ENCODE data around the gene ISM1.
"Not testable (repeated sequence)": the region's sequence is repeated elsewhere in the genome, so short reads cannot be mapped to it uniquely, and the experiment has no call there.

ISM1 gene

DNA sequence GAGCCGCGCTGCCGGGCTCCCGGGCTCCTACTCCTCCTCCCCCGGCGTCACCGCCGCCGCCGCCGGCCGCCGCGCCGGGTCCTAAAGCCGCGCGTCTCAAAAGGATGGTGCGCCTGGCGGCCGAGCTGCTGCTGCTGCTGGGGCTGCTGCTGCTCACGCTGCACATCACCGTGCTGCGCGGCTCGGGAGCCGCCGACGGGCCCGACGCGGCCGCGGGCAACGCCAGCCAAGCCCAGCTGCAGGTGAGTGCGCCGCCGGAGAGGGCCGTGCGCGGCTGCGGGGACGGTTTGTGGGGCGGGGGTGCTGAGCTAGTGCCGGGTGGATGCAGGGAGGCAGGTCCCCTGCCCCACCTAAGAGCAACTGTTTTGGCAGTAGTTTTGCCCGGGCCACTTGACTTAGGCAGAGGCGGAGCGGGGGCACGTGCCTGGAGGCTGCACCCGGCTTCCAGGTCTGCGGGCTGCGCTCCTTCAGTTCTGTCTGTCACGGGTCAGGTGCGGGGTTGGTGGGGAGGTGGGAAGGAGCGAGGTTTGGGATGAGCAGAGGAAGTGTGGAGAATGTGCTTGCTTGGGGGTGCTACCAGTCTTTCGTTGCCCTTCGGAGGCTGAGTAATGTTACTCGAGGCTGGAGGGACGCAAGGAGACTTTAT is 722 bp downstream of the ISM1 start:
- DNase-seq = peak; percentile 72

DNA sequence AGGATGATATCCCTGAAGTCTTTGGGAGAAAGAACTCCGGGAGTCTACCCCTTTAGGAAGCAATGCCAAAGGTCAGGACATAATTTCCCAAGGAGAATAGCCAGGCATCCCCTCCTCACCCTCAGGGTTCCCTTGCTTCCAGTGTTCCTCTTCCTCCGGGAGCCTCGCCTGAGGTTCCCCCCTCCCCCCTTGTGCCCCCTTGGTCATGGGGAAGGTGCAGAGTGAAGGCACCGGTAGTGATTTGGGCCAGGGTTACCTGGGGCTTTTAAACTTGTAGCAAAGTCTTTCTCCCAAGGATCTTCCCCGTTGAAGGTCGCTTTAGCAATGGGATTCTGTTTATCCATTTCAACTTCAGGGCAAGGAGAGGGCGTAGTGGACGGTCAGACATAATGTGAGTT is 1.2 kb downstream of the ISM1 start:
- DNase-seq = no peak

DNA sequence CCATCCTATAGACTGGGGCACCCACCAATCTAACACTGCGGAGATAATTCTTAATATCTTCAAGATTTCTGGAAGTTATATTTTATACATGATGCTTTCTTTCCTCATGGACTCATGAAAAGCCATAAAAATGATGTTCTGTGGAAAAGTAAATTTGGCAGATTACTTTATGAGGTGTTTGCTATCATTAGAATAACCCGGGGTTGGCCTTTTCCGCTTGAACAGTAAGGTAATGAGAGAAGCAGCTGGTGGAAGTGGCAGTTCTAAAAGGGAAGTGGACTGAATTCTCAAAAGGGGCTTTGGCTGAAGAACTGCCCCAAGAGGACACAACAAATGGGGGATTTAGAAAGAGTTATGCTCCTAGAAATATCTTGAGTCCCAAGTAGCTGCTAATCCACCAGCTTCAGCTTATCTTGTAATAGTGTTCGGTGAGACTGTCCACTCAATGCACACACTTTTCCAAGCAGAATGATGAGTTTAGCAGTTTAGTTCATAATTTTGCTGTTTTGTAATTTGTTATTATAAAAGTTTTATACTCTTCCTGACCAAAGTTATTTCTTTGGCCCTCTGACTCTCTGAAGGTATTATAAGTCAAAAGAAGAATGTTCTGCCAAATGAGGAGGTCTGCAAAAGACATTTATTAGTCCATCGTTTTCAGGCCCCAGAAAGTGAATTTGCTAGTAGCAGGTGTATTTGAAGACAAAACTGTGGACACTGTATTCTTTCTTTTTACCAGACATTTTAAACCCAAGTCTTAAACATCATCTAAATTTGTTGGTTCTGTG is 2.9 kb downstream of the ISM1 start:
- DNase-seq = no peak

DNA sequence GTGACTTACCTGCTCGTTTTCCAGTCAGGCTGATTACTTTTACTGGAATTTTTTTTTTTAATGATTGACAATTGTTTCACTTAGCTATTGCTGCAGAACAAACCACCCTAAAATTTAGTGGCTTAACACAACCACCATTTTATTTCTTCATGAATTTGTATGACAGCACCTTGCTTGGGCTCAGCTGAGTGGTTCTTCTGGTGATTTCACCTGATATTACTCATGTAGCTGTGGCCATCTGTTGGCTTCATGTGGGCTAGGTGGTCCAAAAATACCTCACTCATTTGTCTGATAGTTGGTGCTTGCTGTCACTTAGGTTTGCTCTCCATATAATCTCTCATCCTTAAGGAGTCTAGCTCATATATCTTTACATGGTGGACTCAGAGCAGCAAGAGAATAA is 5.3 kb downstream of the ISM1 start:
- DNase-seq = no peak

DNA sequence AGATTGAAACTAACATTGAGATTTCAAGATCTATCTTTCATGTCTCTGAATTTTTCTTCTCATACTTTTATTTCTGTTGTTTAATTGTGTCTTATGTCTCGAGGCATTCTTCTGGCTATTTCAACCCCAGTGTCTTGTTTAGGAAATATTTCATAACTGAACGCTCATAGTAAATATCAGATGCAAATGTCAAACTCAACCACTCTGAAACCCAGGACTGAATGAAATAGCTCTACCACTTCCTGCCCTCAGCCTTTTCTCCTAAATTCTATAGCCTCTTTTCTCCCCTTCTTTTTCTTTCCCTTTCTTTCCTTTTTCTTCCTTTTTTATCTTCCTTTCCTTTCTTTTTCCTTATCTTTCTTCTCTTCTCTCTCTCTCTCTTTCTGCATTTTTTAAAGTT is 7.7 kb downstream of the ISM1 start:
- no peak for DNase-seq

DNA sequence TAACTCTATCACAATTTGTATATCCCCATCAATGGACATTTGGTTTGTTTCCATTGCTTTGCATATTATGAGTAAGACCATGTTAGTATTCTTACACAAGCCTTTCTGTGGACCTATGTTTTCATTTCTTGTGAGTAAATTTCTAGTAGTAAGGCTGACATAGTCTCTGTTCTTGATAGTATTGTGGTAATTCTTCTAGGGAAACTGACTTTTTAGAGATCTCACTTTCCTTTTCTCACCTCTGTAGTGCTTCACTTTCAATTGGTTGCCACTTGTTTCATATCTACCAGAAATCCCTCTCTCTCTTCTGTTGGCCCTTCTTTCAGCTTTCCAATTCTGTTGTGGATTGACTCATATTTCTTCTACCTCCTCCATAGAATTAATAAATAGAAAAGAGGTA is 8.5 kb downstream of the ISM1 start:
- no peak for DNase-seq

DNA sequence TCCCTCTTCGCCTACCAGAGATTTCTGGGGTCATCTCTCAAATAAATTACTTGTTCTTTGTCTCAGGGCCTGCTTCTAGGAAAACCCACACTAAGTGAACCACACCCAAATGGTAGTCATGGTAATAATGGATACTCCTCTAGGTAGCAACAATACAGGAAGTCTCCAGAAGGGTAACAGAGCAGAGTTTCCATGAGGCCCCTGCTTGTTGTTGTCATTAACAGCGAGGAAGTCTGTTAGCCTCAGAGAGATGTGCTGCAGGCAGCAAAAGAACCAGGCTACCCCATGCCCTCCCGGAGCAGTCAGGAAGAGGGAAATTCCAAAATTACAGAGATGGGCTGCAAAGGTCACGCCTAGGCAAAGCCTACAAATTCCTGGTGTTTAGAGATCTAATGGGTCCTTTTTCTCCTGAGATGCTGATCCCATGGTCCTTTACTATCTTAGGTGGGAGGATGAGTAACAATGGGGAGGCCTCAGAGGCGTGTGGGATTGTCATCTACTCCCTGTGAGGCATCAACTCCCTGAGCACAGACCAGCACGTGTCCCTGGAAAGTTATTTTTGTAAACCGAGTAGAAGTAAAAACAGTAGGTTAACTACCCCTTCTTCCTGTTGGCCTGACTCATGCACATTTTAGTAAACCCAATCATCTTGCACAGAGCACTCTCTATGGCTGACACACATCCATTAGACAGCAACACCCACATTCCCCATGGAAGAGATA is 10.1 kb downstream of the ISM1 start:
- peak; percentile 21 for DNase-seq

DNA sequence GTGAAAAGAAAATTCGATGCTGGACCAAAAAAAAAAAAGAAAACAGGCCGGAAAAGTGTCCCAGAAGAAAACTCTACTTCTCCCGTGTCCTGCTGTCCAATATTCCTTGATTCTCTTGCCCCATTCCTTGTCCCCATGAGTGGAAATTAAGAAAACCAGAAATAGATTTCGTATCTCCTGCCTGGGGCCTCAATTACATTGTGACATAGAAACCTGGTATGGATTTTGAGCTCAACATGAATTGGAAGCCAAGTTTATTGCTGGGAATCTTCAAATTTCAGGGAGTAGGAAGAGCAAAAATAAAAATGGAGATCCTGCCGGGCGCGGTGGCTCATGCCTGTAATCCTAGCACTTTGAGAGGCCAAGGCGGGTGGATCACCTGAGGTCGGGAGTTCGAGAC is 11.9 kb downstream of the ISM1 start:
- DNase-seq = no peak

DNA sequence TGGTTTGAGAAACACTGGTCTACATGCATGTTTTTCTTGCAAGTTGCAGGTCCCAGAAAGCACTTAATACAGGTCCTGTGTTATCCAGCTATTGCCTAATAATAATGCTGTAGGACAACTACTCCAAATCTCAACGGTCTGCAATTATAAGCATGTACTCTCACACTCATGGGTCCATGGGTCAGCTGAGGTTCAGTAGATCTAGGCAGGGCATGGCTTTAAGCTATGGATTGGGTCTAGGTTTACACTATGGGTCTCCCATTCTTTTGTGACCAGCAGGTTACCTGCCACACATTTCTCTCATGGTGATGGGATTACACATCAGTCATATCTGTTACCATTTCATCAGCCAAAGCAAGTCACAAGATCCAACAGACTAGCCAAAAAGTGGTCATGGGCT is 13.9 kb downstream of the ISM1 start:
- DNase-seq = no peak

DNA sequence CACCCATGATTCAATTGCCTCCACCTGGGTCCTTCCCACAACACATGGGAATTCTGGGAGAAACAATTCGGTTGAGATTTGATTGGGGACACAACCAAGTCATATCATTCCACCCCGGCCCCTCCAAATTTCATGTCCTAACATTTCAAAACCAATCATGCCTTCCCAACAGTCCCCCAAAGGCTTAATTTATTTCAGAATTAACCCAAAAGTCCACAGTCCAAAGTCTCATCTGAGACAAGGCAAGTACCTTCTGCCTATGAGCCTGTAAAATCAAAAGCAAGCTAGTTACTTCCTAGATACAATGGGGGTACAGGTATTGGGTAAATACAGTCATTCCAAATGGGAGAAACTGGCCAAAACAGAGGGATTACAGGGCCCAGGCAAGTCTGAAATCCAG is 15.3 kb downstream of the ISM1 start:
- DNase-seq = not testable (repeated sequence)

DNA sequence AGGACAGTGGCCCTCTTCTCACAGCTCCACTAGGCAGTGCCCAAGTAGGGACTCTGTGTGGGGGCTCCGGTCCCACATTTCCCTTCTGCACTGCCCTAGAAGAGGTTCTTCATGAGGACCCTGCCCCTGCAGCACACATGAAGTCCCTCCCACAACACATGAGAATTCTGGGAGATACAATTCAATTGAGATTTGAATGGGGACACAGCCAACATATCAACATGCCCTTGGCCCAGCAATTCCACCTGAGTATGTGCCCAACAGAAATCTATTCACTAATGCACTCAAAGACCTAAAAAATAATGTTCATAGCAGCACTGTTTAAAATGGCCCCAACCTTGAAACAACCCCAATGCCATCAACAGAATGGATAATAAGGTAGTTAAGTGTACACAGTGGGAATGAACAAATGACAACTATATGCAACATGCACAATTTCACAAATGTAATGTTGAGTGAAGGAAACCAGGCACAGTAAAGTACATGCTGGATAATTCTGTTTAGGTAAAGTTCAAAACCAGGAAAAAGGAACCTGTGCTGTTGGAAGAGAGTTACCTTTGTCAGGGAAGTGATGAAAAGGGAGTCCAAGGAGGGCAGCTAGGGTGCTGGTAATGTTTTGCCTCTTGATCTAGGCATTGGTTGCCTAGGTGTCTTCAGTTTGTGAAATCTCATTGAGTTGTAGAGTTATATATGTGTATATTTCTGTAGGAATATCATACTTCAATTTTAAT is 16.1 kb downstream of the ISM1 start:
- DNase-seq = no peak

DNA sequence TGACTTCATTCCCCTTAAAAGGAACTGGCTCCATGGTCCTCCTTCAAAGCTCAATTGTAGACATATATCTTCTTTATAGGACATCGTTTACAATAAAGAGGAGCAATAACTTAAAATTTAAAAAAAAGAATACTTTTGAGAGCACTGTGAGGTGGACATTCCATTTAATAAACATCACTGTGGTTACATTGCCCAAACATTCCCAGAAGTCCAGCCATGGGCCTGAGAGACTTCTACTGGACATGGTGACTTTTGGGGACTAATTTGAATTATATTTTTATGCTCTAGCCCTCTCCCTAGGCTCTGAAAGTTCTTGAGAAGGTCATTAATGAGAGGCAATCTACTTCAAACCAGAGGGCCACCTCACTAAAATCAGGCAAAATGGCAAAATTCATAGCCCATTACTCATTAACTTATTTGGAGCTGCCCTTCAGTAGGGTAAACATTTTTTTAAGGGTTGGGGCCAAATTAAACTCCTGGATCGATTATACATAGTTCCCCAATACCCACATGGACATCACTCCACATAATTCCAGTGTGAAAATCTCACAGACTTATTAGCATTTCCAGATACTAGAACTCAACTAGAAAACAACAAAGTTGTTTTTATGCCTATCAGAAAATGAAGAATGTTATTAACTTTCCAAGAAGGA is 17.1 kb downstream of the ISM1 start:
- DNase-seq = no peak

DNA sequence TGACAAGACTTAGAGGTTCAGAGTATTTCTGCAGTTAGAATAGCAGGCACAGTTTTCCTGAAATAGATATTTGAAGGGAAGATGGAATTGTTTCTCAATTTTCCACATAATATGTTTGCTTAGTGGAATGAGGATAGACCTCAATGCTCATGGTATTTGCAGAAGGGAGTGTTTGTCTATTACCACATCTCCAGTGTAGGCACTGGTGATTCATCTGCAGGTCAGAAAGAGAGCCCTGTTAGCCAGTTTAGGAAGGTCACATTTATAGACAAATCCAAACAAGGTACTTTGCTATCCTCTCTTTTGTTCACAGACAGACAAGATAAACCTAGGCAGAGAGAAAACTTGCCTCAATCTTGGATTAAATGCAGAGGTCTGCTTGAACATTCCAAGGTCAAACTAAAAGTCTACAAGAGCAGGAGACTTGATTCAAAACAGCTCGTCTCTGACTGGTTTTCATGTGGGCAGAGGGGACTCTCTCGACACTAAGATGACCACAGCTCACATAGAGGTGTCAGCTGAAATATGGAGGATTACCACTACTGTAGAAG is 22.8 kb downstream of the ISM1 start:
- DNase-seq = no peak

DNA sequence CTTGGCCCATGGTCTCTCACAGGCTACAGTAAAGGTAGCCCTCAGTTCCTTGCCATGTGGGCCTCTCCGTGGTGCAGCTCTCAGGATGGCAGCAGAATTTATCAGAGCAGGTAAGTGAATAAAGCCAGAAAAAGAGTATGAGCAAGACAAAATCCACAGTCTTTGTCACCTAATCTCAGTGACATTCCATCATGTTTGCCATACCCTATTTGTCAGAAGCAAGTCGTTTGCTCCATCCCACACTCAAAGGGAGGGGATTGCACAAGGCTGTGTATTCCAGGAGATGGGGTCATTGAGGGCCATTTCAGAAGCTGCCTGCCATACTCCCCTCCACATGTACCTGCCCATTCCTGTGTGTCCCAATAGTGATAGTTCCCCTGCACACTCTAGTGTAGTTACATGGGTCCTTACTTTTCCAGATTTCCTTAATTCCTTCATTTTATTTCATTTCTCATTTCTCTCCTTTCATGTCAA is 24.2 kb downstream of the ISM1 start:
- no peak for DNase-seq

DNA sequence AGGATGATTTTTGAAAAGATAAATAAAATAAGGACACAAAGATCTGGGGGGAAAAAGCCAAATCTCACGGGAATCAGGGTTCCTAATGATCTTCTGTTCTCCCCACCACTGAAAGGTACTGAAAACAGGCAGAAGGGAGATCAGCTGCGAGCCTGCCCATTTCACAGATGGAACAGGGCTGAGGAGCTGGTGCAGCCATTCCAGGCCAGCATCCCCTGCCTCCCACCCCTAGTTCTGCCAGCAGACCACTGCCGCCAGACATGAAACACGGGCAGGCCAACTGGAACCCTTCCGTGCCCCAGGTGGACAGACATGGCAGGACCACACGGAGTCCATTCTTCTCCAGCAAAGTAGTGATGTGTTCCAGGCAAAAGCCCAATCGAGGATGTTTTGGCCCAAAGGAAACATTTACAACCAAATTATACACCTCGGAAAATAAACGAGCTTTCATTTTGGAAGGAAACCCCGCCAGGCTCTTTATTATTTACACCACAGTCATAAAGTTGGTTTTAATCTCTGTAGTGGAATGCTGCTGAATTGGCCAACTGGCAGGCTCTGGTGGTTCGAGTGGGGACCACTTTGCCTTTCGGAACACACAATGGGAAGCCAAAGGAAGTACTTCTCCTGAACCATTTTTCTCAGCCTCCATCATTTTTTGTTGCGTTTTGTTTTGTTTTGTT is 28.2 kb downstream of the ISM1 start:
- no peak for DNase-seq

DNA sequence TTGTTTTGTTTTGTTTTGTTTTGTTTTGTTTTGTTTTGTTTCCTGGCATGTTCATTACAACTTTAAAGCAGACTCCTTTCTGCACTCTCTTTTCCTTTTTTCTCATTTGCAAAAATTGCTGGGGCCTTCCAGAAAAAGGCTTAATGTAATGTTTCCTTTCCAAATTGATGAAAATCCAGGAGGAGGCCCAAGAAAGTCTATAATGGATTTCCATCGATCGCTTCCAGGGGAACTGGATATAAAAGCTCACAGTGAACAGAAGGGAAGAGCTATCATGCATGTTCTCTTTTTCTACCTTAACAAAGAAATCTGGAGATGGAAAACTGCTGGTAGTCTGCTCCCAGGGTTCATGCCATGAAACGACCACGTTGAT is 28.7 kb downstream of the ISM1 start:
- no peak for DNase-seq

DNA sequence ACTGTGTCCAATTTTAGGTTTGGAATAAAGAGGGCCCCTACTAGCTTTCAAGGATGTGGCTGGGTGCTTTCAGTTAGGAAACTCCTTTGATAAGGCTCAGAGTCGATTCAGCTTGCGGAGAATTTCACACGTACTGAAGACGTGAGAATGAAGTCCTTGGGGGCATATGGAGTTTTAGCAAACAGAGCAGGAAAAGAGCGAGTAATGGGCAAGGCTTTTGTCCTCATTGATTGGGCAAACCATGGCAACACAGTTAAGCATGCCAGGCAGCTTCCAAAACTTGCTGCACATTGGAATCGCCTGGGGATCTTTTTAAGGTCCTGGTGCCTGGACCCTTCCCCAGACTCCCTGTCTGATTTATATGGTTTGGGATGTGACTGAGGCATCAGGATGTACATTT is 29.2 kb downstream of the ISM1 start:
- no peak for DNase-seq

DNA sequence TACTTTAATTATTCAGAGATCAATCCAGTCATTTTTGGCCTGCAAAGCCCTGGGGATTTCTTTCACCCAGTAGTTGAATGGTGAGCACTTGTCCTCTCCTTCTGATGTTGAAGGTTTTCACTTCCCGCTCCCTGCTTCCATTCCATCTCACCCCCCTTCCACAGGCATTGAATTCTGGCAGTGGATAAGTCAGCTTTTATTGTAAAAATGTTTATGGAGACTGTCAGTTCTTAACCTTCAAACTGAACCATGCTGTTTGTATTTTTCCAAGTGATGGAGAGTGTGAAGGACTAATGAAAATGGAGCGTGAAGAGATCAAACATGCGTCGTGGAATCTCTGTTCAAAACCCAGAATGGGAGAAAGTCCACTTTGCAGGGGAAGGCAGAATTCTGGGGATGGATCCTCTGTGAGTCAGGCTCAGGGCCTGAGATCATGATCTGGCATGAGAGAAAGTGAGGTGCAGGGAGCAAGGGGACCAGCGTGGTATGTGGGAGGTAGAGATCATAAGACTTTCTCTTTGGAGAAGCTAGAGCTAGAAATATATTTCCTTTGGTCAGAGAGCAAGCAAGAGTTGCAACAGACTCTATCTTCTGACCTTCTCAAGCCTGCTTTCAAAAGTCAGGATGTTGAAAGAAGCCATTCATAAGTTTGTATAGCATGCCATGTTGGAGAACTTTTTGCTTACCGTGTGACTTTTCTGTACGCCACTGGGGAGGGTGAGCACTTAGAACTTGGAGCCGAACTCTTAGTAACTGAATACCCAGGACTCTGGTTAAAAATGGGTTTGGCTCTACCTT is 30.2 kb downstream of the ISM1 start:
- no peak for DNase-seq

DNA sequence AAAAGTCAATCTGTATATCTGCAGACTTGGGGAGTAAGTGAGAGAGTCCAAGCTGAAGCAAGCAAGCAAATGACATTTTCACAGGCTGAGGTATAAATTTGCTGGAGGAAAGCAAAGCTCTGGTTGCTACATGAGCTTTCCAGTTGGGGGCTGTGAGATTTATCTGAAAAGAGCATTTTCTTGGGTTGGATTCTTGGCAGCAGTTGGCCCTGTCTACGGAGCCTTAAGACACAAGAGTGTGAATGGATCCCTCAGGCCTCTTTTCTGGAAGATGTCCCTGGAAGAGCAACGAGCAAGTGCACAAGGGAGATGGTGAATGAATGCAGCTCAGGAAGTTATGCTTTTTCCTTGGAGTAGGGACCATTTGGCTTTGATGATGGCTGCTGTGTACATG is 30.8 kb downstream of the ISM1 start:
- DNase-seq = no peak

DNA sequence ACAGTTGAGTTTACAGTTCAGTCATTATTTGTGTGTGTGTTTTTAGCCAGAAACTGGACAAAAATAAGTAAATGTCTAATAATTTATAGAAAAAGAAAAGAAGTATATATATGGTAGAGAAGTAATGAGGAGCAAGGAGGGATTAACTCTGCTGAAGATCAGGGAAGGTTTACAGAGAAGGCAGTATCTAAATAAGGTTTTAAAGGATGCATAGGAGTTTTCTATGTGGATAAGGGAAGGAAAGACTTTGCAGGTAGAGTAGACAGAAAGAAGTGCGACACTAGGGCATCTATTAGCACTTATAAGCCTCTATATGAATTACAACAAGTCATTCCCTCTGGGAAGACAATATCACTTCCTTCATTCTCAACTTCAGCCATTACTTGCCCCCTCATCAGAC is 34.3 kb downstream of the ISM1 start:
- no peak for DNase-seq

DNA sequence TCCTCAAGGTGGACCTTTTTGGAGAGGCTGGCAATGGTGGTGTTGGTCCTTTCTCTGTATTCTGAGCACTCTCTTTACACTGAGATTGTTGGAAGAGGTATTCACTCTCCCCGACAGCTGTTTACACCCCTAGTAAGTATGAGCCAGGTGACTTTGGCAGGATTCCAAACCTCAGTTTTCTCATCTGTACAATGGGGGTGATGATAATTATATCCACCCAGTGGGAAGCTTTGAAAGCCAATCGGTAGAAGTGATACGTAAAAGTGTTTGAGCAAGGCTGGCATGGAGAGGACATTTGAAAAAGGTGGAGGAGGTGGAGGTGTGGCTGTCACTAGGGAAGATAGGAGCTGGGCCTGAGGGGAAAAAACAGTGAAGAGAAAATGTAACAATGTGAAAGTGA is 35.5 kb downstream of the ISM1 start:
- no peak for DNase-seq
